Ishikawa (cell line): ENCODE data around the gene ANO8.

Source experiments
- EP300 ChIP-seq: IDR thresholded peaks from 2 replicates; pipeline ENCODE4 v1.6.1; 2012; ENCODE audit warnings: borderline replicate concordance
- FOXM1 ChIP-seq: IDR thresholded peaks from 2 replicates; pipeline ENCODE4 v1.6.1; 2012; ENCODE audit warnings: low read depth, borderline replicate concordance
- MAX ChIP-seq: IDR thresholded peaks from 2 replicates; pipeline ENCODE4 v1.6.1; 2012
- TCF12 ChIP-seq: IDR thresholded peaks from 2 replicates; pipeline ENCODE4 v1.6.1; 2012; ENCODE audit warnings: low read depth
- TEAD4 ChIP-seq: IDR thresholded peaks from 2 replicates; pipeline ENCODE4 v1.6.1; 2012
- TF ChIP-seq, protein P1 (sequence below): IDR thresholded peaks from 2 replicates; pipeline ENCODE4 v1.6.1; 2012; ENCODE audit warnings: low read depth, mild to moderate bottlenecking

DNA sequence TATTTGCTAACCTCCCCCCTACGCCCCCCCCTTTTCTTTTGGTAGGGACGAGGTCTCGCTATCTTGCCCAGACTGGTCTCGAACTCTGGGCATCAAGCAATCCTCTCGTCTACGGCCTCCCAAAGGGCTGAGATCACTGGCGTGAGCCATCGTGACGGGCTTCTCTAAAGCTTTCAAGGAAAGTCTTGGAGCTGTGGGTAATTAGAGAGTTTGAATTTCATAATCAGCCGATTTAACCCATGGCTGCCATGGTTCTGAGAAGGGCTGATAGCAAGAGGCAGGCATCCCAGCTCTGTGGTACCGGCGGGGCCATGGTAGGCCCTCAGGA lies 30.8 kb downstream of the ANO8 start:
- TF ChIP-seq EP300 = no peak
- TF ChIP-seq TEAD4 = no peak
- TF ChIP-seq FOXM1 = no peak
- TF ChIP-seq, protein P1, sequence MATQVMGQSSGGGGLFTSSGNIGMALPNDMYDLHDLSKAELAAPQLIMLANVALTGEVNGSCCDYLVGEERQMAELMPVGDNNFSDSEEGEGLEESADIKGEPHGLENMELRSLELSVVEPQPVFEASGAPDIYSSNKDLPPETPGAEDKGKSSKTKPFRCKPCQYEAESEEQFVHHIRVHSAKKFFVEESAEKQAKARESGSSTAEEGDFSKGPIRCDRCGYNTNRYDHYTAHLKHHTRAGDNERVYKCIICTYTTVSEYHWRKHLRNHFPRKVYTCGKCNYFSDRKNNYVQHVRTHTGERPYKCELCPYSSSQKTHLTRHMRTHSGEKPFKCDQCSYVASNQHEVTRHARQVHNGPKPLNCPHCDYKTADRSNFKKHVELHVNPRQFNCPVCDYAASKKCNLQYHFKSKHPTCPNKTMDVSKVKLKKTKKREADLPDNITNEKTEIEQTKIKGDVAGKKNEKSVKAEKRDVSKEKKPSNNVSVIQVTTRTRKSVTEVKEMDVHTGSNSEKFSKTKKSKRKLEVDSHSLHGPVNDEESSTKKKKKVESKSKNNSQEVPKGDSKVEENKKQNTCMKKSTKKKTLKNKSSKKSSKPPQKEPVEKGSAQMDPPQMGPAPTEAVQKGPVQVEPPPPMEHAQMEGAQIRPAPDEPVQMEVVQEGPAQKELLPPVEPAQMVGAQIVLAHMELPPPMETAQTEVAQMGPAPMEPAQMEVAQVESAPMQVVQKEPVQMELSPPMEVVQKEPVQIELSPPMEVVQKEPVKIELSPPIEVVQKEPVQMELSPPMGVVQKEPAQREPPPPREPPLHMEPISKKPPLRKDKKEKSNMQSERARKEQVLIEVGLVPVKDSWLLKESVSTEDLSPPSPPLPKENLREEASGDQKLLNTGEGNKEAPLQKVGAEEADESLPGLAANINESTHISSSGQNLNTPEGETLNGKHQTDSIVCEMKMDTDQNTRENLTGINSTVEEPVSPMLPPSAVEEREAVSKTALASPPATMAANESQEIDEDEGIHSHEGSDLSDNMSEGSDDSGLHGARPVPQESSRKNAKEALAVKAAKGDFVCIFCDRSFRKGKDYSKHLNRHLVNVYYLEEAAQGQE = no peak
- no peak for TF ChIP-seq TCF12
- no peak for TF ChIP-seq MAX
